ENCODE results near the gene OAF.

OAF gene

GRCh38 chr11:120205596-120206161 lies 5.2 kb upstream of the OAF start:
- no peak for DNase-seq

DNA sequence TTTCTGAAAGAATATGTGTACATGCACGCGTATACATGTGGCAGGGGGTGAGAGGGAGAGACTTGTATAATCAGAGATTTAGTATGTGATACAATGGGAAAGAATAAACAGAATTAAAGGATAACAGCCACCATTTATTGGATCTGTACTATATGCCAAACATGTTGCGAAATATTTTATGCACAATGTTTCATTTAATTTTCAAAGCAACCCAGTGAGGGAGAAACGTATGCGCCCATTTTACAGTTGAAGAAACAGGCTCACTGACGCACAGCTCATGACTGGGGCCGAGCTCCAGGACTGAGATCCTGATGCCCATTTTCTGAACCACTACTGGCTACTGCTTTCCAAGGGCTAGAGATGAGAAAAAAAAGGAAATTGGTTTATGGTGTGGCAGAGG lies 3.3 kb upstream of the OAF start:
- DNase-seq: no peak

- DNase-seq: no peak
Measured at GRCh38 chr11:120208001-120208441, 2.8 kb upstream of the OAF start.

DNA sequence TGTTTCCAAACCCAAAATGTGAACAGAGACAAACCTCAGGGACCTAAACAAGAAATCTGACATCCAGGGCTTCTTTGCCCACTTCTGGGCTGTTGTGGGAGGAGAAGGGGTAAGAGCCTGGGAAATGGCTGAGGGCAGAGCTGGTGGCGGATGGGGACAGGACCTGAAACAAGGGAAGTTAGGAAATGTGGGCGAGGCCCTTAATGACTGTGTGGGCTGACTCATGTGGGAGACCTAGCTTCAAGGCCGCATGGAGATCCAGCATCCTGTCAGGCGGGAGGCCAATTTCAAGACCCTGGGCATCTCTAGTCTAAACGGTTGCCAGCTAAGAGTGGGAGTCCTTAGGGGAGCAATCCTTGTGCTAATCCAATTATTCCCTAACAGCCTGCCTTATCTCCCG lies 2.1 kb upstream of the OAF start:
- no peak for DNase-seq

GRCh38 chr11:120209746-120210625 lies 846 bp upstream of the OAF start:
- DNase-seq: no peak

DNA sequence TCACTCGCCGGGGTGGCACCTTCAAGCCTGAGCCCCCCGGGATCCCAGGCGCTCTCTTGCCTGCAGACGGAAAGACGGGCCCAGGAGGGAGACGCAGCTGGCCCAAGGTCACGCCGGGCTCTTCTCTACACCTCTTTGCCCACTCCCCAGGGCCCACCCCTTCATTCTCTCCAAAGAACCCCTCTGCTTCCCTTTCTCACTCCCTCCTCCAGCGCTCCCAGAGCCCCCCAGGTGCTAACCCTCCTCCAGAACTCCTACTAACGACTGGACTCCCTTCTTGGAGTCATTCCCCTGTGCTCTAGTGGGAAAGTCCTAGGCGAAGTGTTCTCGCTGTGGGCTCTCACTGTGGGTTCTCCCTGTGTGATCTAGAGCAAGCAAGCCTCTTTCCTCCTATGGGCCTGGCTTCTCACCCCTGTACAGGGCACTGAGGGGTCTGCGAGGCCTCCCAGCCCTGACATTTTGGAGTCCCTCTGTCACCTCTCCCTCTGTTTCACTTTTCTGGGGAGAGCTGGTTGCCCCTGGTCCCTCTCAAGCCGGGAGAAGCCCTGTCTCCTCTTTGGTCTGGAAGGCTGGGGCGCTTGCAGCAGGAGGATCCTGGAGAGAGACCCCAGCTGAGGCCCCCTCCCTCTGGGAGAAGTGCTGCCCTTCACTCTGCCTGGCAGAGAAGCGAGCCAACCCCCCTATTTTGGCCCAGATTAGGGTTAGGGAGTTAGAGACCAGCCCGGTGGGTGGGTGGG lies 858 bp downstream of the OAF start:
- DNase-seq: no peak

DNA sequence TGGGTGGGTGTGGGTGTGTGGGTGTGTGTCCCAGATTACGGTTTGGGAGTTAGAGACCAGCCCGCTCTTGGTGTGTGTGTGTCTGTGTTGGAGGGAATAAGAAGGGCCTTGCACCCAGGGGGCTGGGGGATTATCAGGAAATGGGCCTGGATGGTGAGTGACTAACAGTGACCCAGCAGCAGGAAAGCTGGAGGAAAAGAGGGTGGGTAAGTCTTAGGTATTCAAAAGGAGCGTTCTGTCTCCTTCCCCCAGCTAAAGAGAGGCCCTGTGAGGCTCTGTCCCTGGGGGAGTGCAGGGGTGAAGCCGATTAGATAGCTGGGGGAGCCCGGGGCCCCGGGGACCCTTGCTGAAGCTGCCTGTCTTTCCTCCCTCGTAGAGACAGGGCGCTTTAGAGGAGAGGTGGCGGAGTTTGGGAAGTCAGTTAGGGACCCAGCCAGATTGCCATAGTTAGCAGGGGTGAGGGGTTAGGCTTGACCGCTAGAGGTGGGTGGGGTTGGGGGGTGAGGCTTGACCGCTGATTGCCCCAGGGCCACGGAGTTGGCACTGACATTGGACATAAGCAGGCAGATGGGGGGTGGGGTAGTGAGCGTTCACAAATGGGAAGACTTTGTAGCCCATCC lies 1.5 kb downstream of the OAF start:
- DNase-seq: no peak

DNA sequence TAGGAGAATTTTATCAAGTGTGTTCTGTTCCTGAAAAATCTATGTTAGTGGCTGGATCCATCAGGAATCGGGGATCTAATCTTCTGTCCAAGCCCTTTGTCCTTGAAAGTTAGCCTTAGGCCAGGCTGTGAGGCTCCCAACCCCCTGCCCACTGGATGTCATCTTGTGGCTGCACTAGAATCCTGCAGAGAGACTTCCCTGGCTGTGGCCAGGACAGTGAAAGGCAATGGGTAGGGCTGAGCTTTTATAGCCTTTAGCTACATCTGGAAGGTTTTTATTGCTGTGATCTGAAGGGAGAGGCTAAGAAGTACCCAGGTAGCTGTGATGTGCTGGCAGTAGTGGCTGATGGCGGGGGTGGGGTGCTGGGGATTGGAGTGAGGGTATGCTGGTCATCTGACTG lies 2.1 kb downstream of the OAF start:
- DNase-seq: no peak

- no peak for DNase-seq
Measured at GRCh38 chr11:120214581-120214980, 3.7 kb downstream of the OAF start.

DNA sequence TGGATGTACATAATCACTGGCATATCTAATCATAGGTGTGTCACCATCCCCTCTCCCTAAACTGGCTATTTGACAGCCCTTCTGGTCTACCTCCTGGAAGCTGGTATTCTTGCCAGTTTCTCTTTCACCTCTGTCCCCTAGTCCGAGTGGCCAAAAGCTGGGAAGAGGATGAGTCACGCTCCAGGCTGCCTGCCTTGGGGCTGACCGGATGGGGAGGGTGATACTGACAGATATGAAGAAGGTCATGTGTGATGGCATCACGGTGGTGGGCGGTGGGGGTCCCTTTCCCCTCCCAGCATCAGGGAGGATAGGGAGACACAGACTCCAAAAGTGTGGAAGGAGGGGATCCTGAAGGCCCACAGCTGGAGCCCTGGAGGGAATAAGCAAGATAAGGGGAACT lies 4.8 kb downstream of the OAF start:
- DNase-seq: no peak

GRCh38 chr11:120216426-120217102 lies 5.7 kb downstream of the OAF start:
- no peak for DNase-seq

GRCh38 chr11:120217526-120217925 lies 6.7 kb downstream of the OAF start:
- no peak for DNase-seq

DNA sequence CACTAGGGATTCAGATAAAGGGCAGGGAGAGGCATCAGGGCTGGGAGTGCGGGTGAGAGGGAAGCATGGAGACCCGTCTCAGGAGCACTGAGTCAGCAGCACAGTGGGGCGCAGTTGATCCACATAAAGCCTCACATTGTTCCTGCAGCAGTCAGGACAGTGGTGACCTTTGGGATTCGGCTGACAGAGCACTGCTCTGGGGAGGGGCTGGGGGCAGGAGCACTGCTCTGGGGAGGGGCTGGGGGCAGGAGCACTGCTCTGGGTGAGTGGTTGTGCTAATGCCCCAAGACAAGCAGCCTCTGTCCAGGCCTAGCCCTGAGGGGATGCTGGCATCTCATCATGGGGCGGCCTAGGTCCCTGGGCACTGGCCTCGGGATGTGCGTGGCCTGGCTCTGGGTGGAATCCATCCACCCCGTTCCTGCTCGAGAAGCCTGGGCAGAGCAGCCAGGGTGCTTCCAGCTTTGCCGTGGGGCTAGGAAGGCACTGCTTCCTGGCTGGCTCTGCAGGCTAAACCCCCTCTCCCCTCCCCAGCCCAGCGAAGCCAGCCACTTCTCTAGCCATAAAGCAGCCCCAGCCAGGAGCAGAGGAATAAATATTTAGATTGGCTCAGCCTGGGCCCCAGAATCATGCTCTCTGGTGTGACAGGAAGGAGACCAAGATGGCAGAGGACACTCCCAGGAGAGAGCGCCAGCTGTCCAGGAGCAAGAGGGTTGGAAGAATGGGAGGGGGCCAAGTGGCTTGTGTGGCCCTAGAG lies 7.3 kb downstream of the OAF start:
- no peak for DNase-seq

- DNase-seq: no peak
Measured at GRCh38 chr11:120218695-120219033, 7.8 kb downstream of the OAF start.

DNA sequence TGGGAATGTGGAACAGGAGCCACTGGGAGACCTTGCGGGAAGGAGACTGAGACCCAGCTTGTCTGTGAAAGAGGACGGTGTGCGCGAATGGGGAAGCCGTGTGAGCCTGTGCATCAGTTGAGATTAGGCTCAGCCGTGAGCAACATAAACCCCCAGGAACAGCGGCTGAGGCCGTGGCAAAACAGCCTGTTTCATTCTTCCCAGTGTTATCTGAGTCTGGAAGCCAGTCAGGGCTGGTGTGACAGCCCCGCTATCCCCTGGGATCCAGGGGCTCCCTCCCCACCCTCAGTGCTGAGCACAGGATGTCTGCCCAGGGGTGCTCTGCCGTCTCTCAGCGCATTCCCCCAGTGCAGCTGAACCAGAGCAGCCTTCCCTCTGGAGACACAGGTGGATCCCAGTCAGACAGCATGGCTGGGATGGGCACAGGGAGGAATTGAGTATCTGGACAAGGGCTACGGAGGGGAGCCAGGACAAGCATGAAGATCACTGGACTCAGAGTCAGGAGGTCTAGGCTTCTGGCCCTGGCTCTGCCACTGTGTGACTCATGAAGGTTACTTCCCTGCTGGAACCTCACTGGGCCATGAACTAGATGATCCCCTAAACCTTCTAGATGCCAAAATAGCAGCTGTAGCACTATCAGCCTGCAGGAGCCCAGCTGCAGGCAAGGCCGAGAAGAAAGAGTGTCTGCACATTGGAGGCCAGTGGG lies 8.6 kb downstream of the OAF start:
- DNase-seq: no peak

DNA sequence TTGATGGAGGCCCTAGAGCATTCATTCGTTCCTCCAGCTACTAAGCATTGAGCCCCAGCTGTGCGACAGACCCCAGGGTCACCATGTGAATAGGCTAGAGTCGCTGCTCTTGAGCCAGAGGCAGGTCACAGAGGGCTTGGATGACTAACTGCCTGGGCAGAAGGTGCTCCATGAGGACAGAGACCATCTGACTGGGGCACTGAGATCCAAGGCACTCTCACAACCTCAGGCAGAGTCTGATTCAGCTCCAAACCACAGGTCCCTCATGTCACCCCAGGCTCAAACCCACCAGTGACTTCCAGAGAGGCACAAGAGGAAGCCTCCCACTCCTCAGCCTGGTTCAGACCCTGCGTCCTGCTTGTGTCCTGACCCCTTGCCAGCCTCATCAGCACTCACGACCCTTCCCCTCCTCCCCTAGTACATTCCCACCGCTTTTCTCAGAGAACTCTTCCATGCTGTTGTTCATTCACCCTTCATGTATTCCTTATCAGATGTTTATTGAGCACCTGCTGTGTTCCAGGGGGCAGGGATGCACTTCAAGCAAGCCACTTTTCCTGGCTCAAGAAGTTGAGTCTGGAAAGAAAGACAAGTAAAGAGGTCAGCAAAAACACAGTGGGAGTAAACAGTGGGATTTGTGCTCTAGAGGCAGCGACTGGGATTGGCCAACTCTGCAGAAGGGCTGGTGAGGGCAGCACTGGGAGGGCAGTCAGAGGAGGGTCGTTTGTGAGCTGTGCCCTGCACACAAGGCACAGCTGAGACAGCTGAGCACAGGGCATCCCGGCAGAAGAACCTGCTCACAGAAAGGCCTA lies 9.3 kb downstream of the OAF start:
- DNase-seq: no peak

DNA sequence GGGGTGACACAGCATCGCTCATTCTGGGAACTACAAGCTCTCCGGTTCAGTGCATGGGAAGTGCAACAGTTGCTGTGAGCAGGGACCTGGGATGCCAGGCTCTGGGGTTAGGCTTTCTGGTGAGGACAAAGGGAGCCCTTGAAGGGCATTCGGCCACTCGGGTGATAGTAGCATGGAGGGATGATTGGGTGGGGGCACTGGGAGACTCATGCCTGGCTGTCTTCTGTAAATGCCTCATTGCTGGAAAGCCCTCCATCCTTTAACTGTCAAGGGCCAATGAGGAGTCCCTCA lies 9.9 kb downstream of the OAF start:
- DNase-seq: no peak

DNA sequence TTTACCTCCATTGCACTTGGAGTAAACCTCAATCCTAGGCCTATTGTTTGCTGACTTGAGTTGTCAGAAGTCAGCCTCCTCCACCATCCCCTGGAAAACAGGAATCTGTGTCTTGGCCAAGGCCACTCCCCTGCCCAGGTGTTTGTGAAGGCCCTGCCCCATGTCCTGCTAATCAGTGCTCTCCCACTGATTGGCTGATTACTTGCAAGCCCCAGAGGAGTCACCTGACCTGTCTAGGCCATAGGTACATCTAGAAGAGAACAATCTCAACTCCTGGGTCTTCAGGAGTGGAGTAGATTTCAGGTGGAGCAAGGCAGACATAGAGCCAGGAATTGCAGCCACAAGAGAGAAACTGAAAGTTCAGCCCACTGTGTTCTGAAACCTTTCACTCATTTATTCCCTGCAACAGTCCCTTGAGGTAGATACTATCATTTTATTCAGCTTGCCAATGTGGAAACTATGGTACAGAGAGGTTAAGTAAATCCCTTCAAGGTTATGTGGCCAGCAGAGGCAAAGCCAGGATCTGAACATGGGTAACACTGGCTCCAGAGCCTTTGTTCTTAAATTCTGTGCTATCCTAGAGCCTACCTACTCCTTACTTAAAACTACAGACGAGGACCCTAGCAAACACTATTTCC lies 10.4 kb downstream of the OAF start:
- DNase-seq: no peak

DNA sequence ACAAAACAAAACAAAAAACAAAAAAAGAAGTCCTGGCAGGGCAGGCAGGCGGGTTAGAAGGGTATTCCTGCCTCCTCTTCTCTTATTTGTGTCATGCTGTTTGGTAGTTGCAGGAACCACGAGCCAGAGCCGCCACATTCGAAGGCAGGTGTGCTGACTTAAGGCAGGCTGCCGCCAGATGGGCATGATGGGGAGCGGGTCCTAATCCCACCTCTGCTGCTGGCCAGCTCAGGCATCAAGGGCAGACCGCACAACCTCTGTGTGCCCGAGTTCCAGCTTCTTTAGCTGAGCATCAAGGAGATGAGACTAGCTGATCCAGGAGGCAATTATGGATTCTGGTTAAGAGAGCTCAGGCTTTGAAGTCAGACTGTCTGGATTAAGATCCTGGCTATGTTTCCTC lies 12.1 kb downstream of the OAF start:
- DNase-seq: no peak

DNA sequence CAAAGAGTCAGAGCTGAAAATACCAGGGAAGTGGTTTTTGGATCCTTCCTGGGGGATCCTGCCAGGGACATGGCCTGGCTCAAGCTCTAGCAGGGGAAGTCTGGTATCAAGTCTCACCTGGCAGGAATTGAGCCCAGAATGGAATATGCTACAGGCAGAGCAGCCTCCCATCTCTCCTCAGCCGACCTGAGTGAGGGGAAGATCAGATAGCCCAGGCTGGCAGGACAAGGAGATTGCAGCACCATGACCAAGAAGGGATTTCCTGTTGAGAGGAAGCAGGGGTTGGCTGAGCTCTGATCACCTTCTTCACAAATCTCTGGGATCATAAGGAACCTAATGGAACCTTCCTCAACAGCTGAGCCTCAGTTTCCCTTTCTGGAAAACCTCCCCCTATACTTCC lies 13.0 kb downstream of the OAF start:
- no peak for DNase-seq

GRCh38 chr11:120224361-120224760 lies 13.5 kb downstream of the OAF start:
- DNase-seq: no peak

All from activated T-cell treated with anti-CD3 and anti-CD28 coated beads for 4 hours (primary cell).